ENCODE results near the gene S100A5.
A peak's percentile ranks its signal among the peaks of the same experiment; 100 is the strongest.
"Not testable (repeated sequence)": the region's sequence is repeated elsewhere in the genome, so short reads cannot be mapped to it uniquely, and the experiment has no call there.

Gene S100A5

DNA sequence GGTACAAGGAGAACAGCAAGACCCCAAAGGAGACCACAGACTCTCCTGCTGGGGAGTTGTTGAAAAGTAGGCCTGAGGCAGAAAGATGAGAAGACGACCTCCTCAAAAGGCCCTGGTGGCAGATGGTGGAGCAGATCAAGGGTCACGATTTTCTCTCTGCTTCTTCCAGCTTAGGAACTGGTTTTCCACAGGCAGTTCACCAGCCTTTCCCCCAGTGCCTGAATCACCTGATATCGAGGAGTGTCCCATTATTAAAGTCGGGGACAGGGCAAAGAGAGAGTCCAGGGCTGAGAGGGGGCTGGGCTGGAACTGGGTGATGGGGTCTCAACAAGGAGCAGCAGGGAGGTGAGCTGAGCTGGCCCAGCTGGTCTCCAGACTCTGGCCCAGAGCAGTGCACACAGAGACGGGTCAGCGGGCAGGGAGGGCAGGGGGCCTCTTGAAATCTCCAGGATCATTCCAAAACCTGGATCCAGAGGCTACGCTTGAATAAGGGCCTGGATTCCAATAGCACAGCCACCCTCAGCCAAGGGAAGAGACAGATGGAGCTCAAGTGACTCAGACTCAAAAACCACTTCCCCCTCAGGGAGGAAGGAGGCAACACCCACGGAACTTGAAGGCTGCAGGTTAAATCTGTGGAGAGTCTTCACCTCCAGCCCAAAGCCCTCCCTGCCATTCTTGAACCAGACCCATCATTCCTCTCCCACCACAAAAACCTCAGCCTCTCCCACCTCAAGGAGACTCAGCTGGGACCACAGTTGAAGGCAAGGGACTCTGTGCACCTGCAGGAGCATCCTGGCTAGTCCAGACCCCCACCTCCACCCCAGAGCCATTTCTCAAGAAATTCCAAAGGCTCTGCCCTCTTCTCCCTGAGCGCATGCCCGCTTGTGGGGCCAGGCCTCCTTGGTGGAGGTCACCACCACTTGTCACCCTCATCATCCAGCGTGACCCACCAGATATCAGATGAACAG is at the start of gene S100A5:
TSS of gene S100A5 (minus strand) at position 541 of the 968 bp plus-strand sequence. CDS start 743 bp downstream, outside the sequence.
- peak; percentile 56 for DNase-seq
- ATAC-seq: no peak

DNA sequence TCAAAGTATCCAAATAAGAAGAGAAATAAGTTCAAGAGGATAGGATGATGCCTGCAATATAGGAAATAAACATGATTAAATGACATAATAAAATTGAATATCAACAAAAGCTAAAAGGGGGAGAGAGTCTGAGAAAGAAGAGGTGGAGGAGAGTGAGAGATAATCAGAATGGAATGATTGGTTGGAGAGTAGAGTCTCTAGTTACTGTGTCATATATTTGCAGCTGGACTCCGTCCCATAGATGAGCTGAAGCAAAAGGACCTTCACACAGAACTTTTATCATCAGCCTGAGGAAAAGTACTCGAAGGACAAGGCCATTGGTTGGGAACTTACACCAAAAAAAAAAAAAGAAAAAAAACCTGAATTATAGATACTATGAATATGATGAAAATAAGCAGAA is 47.7 kb upstream of the S100A5 start:
- no peak for ATAC-seq
- DNase-seq: no peak

DNA sequence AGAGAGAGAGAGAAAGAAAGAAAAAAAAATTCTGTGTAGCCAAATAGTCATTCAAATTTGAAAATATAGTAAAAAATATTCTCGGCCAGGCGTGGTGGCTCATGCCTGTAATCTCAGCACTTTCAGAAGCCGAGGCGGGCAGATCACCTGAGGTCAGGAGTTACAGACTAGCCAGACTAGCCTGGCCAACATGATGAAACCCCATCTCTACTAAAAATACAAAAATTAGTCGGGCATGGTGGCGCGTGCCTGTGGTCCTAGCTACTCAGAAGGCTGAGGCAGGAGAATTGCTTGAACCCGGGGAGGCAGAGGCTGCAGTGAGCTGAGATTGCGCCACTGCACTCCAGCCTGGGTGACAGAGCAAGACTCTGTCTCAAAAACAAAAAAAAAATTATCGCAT is 47.3 kb upstream of the S100A5 start:
- DNase-seq, ATAC-seq: not testable (repeated sequence)

DNA sequence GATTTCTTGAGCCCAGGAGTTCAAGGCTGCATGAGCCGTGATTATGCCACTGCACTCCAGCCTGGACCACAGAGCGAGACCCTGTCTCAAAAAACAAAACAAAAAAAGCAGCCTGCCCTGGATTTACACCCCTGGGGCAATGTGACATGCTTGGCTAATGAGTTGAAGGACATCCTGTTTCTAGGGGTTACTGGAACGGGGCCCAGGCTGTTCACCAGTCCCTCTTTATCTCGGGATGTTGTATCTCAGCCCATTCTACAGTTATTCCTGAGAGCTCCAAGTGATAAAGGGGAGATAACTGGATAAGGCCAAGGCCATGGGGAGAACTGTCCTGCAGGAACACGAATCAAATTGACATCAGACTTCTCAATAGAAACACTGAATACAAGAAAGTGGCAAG is 46.6 kb upstream of the S100A5 start:
- DNase-seq (no peak), ATAC-seq (no peak)

- no peak for ATAC-seq
- DNase-seq: no peak
Observed at GRCh38 chr1:153586347-153586746, 45.6 kb upstream of the S100A5 start.

DNA sequence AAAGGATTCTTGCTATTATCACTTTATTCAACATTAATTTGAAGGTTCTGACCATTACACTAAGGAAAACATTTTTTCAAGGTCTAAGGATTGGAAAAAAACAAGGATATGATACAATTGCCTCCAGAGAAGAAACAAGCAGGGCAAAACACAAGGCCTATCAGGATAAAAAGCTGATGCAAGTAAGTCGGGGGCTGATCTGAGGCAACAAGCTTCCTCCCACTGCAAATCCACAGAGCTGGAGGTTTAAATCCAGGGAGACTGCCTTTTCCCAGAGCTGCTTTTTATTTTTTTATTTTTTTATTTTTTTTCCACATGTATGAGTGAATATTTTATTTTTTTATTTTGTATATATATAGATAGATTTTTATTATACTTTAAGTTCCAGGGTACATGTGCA is 44.3 kb upstream of the S100A5 start:
- no peak for DNase-seq
- no peak for ATAC-seq

GRCh38 chr1:153583976-153584375 is 43.2 kb upstream of the S100A5 start:
- DNase-seq (no peak), ATAC-seq (no peak)

DNA sequence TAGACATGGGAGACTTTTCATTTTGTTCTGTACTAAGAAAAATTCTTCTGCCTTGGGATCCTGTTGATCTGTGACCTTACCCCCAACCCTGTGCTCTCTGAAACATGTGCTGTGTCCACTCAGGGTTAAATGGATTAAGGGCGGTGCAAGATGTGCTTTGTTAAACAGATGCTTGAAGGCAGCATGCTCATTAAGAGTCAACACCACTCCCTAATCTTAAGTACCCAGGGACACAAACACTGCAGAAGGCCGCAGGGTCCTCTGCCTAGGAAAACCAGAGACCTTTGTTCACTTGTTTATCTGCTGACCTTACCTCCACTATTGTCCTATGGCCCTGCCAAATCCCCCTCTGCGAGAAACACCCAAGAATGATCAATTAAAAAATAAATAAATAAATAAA is 42.8 kb upstream of the S100A5 start:
- DNase-seq: not testable (repeated sequence)

DNA sequence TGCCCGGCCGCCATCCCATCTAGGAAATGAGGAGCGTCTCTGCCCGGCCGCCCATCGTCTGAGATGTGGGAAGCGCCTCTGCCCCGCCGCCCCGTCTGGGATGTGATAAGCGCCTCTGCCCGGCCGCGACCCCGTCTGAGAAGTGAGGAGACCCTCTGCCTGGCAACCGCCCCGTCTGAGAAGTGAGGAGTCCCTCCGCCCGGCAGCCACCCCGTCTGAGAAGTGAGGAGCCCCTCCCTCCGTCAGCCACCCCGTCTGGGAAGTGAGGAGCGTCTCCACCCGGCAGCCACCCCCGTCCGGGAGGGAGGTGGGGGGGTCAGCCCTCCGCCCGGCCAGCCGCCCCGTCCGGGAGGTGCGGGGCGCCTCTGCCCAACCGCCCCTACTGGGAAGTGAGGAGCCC is 42.1 kb upstream of the S100A5 start:
- ATAC-seq, DNase-seq: not testable (repeated sequence)

More for the DNA sequence above, 42.8 kb upstream of the S100A5 start:
- not testable (repeated sequence) for ATAC-seq

DNA sequence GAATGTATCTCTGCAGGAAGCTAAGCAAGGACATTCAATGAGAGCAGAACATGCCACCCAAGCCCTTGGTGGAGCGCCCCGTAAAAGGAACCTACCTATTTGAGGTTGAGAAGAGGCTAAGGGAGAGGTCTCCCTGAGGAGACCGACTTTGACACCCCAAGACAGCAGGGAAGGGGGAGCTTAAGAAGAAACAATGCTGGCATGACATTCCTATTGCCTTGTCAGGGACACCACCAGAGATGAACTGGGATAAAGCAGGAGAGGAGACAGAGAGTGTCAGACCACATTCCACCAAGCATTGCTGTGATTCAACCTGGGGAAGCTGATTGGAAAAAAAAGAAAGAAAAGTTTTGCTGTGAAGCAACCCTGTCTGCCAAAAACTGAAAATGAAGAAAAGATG is 38.2 kb upstream of the S100A5 start:
- no peak for ATAC-seq
- no peak for DNase-seq

- no peak for ATAC-seq
- no peak for DNase-seq
Observed at GRCh38 chr1:153578490-153578889, 37.8 kb upstream of the S100A5 start.

DNA sequence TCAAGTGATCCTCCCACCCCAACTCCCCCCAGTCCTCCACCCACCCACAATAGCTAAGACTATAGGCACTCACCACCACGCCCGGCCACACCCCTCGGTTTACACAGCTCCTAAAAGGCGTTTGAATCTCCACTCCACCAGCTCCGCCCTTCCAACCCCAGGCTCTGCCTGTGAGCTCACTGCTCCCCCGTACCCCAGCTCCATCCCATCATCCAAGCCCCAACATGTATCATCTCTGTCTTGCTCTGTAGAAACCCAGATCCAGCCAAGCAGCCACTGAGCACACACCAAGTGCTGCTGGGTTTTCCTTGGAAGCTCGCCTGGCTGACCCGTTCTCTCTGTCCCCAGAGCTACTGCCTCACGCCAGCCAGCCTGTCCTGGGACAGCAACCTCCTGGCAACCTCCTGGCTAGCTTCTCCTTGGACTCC is 36.9 kb upstream of the S100A5 start:
- no peak for DNase-seq

DNA sequence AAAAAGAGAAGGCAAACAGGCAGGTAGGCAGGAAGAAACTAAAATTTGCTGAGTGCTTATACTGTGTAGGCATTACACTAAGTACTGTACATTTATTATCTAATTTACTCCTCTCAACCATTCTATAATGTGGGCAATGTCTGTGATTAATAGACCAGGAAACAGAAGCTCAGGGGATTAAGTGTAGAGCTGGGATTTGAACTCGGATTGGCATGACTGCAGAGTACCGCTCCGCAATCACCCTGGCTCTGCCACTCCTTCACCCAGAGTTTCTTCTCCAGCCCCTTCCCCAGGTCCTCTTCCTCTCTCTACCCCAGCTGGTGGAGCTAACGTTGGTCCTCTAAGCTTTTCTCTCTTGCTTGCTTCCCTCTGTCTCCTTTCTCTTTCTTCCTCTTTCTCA is 36.4 kb upstream of the S100A5 start:
- DNase-seq (no peak), ATAC-seq (no peak)

More for the DNA sequence above, 36.9 kb upstream of the S100A5 start:
- no peak for ATAC-seq

DNA sequence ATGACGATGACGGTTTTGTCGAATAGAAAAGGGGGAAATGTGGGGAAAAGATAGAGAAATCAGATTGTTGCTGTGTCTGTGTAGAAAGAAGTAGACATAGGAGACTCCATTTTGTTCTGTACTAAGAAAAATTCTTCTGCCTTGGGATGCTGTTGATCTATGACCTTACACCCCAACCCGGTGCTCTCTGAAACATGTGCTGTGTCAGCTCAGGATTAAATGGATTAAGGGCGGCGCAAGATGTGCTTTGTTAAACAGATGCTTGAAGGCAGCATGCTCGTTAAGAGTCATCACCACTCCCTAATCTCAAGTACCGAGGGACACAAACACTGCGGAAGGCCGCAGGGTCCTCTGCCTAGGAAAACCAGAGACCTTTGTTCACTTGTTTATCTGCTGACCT is 34.8 kb upstream of the S100A5 start:
- ATAC-seq, DNase-seq: not testable (repeated sequence)

DNA sequence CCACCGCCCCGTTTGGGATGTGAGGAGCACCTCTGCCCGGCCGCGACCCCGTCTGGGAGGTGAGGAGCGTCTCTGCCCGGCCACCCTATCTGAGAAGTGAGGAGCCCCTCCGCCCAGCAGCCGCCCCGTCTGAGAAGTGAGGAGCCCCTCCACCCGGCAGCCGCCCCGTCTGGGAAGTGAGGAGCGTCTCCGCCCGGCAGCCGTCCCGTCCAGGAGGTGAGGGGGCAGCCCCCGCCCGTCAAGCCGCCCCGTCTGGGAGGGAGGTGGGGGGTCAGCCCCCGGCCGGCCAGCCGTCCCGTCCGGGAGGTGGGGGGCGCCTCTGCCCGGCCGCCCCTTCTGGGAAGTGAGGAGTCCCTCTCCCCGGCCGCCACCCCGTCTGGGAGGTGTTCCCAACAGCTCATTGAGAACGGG is 34.4 kb upstream of the S100A5 start:
- ATAC-seq, DNase-seq: not testable (repeated sequence)

- no peak for ATAC-seq
- DNase-seq: no peak
Observed at GRCh38 chr1:153573351-153573750, 32.6 kb upstream of the S100A5 start.

DNA sequence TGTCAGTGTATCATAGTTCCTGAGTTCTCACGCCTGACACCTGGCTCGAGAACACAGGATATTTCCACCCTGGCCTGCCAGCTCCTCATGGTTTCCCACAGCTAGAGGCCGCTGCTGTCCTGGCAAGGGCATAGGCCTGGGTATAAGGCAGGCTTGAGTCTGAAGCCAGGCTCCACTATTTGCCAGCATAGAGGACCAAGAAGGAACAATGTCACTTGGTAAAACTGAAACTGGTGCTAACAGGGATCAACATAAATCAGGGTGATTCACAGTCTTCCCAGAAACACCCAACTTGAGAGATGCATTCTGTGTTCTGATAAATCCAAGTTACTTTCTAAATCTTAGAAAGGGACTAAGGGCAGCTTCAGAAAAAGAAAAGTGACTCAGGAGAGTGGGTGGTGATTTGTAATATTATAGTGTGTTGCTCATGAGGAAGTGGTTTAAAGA is 31.9 kb upstream of the S100A5 start:
- peak; percentile 85 for ATAC-seq
- peak; percentile 74 for DNase-seq

DNA sequence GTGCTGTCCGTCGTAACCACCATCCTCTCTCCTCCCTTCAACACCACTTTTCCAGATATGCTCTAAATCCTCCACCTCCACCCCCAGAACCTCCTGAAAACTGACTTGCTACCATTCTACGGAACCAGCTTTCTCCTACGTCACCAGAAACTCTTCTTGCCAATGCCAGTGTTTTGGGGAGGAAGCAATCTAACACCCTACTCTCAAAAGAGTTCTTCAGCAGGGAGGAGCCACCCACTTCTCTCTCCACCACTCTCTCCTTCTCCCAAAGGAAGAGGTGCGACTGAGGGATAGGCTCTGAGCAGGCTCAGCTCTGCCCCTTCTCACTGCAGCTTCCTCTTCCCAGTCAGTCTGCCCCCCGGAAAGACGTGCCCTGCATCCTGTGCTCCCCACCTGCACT is 31.0 kb upstream of the S100A5 start:
- ATAC-seq (no peak), DNase-seq (no peak)

GRCh38 chr1:153570874-153571273 is 30.1 kb upstream of the S100A5 start:
- ATAC-seq (no peak), DNase-seq (no peak)

GRCh38 chr1:153569465-153569864 is 28.7 kb upstream of the S100A5 start:
- ATAC-seq (no peak), DNase-seq (no peak)

- DNase-seq (peak; percentile 89), ATAC-seq (peak; percentile 5)
Observed at GRCh38 chr1:153568367-153569099, 27.8 kb upstream of the S100A5 start.

GRCh38 chr1:153567621-153568366 is 27.1 kb upstream of the S100A5 start:
- peak; percentile 42 for ATAC-seq
- peak; percentile 64 for DNase-seq
